K562 (cell line): ENCODE measurements around the gene MGST3. TPM values are rescaled to one million over a fixed set of nuclear protein-coding genes. Genes with fewer than 3 reads are reported as not detected.

Source experiments
- BMI1 ChIP-seq: fragments of 150-350 bp; IDR thresholded peaks from 2 replicates; pipeline ENCODE4 v1.6.1; 2014; ENCODE audit warnings: low read length
- E2F8 ChIP-seq: fragments of 450-650 bp; IDR thresholded peaks from 2 replicates; pipeline ENCODE4 v1.7.1; 2018; ENCODE audit warnings: mild to moderate bottlenecking, low read depth; ENCODE audit not compliant: partially characterized antibody
- HMGN3 ChIP-seq: IDR thresholded peaks from 2 replicates; pipeline ENCODE4 v1.6.1; 2011; ENCODE audit warnings: borderline replicate concordance, low read depth, mild to moderate bottlenecking, mixed read lengths, low read length; ENCODE audit not compliant: insufficient read length; ENCODE audit errors: extremely low read depth
- HNRNPH1 ChIP-seq: fragments of 200-400 bp; formaldehyde crosslinking; optimal IDR thresholded peaks from 2 replicates; pipeline ENCODE3; 2017; ENCODE audit warnings: low read depth, mild to moderate bottlenecking, low read length, moderate library complexity
- MBD2 ChIP-seq: sonication (generic); IDR thresholded peaks from 2 replicates; pipeline ENCODE4 v1.6.1; 2016; ENCODE audit warnings: low read depth, borderline replicate concordance
- PML ChIP-seq: IDR thresholded peaks from 2 replicates; pipeline ENCODE4 v1.6.1; 2012; ENCODE audit warnings: low read length, inconsistent platforms
- PTTG1 ChIP-seq: fragments of 450-650 bp; IDR thresholded peaks from 2 replicates; pipeline ENCODE4 v1.6.1; 2016; ENCODE audit warnings: low read depth, mild to moderate bottlenecking, missing genetic modification characterization, missing compliant biosample characterization
- SP2 ChIP-seq: IDR thresholded peaks from 2 replicates; pipeline ENCODE4 v1.6.1; 2011; ENCODE audit warnings: mild to moderate bottlenecking, low read depth, low read length, moderate library complexity; ENCODE audit not compliant: poor library complexity, severe bottlenecking; ENCODE audit errors: extremely low read depth
- TCF7L2 ChIP-seq: fragments of 150-350 bp; IDR thresholded peaks from 2 replicates; pipeline ENCODE4 v1.6.1; 2016; ENCODE audit warnings: low read depth, mild to moderate bottlenecking, low read length, moderate library complexity
- ZNF24 ChIP-seq: fragments of 450-650 bp; IDR thresholded peaks from 2 replicates; pipeline ENCODE4 v1.6.1; 2016
- ZNF695 ChIP-seq: fragments of 450-650 bp; formaldehyde crosslinking; IDR thresholded peaks from 2 replicates; pipeline ENCODE4 v1.4.0; 2020; ENCODE audit warnings: mild to moderate bottlenecking, moderate library complexity
- polyA plus RNA-seq, 8 experiments: library from polyadenylated mRNA; depleted of rRNA in 4 of 8; stranded (reverse) in 5 of 8; unstranded in 3 of 8; fragments of >200 nt; fragmentation: Nextera tagmentation in 2 of 8; fragmentation: Illumina TruSeq in 1 of 8; extraction: Ambion mirVana in 2 of 8; extraction: Trizol in 1 of 8; gene quantifications; 2 replicates each; pipeline versions ENCODE4 v1.2.1 to v1.2.3, GENCODE V29; 2011 to 2014; ENCODE audit warnings: inconsistent platforms in 1 of 8, missing spikeins in 1 of 8
- total RNA-seq, 7 experiments: library from RNA; depleted of rRNA in 6 of 7; stranded (reverse); fragments of >200 nt in 6 of 7; fragmentation: Illumina TruSeq in 2 of 7; extraction: Trizol in 2 of 7; gene quantifications; 2 replicates each; pipeline versions ENCODE4 v1.2.1 to v1.2.3, GENCODE V29; 2011 to 2021; ENCODE audit warnings: low replicate concordance in 1 of 7
- TF ChIP-seq, protein P1 (sequence below): fragments of 450-650 bp; IDR thresholded peaks from 2 replicates; pipeline ENCODE4 v1.6.1; 2016; ENCODE audit warnings: missing biosample characterization, missing genetic modification characterization
- TF ChIP-seq, protein P2 (sequence below): fragments of 250-450 bp; sonication (Bioruptor Pico); IDR thresholded peaks from 2 replicates; pipeline ENCODE4 v1.4.0; 2020; ENCODE audit warnings: mild to moderate bottlenecking, moderate library complexity, borderline replicate concordance
- TF ChIP-seq, protein P3 (sequence below), 2 experiments: fragments of 250-450 bp in 1 of 2; fragments of 450-650 bp in 1 of 2; sonication (Bioruptor Pico) in 1 of 2; IDR thresholded peaks; 2 replicates each; pipeline versions ENCODE4 v1.6.1 to v1.8.0; 2016 to 2021; ENCODE audit warnings: mild to moderate bottlenecking in 2 of 2, moderate library complexity in 2 of 2, missing compliant biosample characterization in 1 of 2, missing genetic modification characterization in 1 of 2
- TF ChIP-seq, protein P4 (sequence below): fragments of 450-650 bp; conservative IDR thresholded peaks from 2 replicates; pipeline ENCODE4 v1.6.1; 2016; ENCODE audit warnings: missing genetic modification characterization, low read depth, mild to moderate bottlenecking, control low read depth, missing compliant biosample characterization

The MGST3 gene
- total and polyA plus RNA-seq, 9 of the 15 experiments (the other 6 are each of a cell fraction or from before 2014, with no cell fraction given): 70.7 to 287 (median 105) TPM

GRCh38 chr1:165597883-165598675 is 33.0 kb upstream of the MGST3 start (continued):
- TF ChIP-seq E2F8 (peak; percentile 33), ZNF695 (CRISPR knock-in tag) (no peak), PML (peak; percentile 54; the same call in 1 of the 2 replicates), PTTG1 (no peak), TCF7L2 (no peak), SP2 (peak; percentile 60), ZNF24 (0 out of 2 replicates have a peak, but pooled peaks have one; percentile 15), BMI1 (peak; percentile 85), MBD2 (peak; percentile 93), HNRNPH1 (no peak), HMGN3 (peak; percentile 63)
- TF ChIP-seq, protein P1, sequence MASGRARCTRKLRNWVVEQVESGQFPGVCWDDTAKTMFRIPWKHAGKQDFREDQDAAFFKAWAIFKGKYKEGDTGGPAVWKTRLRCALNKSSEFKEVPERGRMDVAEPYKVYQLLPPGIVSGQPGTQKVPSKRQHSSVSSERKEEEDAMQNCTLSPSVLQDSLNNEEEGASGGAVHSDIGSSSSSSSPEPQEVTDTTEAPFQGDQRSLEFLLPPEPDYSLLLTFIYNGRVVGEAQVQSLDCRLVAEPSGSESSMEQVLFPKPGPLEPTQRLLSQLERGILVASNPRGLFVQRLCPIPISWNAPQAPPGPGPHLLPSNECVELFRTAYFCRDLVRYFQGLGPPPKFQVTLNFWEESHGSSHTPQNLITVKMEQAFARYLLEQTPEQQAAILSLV: no peak
- TF ChIP-seq, protein P2, sequence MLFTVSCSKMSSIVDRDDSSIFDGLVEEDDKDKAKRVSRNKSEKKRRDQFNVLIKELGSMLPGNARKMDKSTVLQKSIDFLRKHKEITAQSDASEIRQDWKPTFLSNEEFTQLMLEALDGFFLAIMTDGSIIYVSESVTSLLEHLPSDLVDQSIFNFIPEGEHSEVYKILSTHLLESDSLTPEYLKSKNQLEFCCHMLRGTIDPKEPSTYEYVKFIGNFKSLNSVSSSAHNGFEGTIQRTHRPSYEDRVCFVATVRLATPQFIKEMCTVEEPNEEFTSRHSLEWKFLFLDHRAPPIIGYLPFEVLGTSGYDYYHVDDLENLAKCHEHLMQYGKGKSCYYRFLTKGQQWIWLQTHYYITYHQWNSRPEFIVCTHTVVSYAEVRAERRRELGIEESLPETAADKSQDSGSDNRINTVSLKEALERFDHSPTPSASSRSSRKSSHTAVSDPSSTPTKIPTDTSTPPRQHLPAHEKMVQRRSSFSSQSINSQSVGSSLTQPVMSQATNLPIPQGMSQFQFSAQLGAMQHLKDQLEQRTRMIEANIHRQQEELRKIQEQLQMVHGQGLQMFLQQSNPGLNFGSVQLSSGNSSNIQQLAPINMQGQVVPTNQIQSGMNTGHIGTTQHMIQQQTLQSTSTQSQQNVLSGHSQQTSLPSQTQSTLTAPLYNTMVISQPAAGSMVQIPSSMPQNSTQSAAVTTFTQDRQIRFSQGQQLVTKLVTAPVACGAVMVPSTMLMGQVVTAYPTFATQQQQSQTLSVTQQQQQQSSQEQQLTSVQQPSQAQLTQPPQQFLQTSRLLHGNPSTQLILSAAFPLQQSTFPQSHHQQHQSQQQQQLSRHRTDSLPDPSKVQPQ: no peak
- TF ChIP-seq, protein P3, sequence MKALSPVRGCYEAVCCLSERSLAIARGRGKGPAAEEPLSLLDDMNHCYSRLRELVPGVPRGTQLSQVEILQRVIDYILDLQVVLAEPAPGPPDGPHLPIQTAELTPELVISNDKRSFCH (CRISPR knock-in tag; IDR thresholded peaks at IDR 0.05): no peak
- TF ChIP-seq, protein P3 (tag; IDR thresholded peaks at IDR 0.05): 0 out of 2 replicates have a peak, but pooled peaks have one; percentile 20
- TF ChIP-seq, protein P4, sequence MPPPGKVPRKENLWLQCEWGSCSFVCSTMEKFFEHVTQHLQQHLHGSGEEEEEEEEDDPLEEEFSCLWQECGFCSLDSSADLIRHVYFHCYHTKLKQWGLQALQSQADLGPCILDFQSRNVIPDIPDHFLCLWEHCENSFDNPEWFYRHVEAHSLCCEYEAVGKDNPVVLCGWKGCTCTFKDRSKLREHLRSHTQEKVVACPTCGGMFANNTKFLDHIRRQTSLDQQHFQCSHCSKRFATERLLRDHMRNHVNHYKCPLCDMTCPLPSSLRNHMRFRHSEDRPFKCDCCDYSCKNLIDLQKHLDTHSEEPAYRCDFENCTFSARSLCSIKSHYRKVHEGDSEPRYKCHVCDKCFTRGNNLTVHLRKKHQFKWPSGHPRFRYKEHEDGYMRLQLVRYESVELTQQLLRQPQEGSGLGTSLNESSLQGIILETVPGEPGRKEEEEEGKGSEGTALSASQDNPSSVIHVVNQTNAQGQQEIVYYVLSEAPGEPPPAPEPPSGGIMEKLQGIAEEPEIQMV (tag): no peak
